ENCODE results near the gene TAF4. TPM values are rescaled to one million over a fixed set of nuclear protein-coding genes. Genes with fewer than 3 reads are reported as not detected.
A peak's percentile ranks its signal among the peaks of the same experiment; 100 is the strongest.
"Not testable (repeated sequence)": the region's sequence is repeated elsewhere in the genome, so short reads cannot be mapped to it uniquely, and the experiment has no call there.

Gene TAF4
- total and polyA plus RNA-seq, 3 experiments from 2014 or later, result 1.4 to 21.0 (median 20.5) TPM

- H3K9me3 ChIP-seq (ENCODE audit: low read length), result no peaks in the 10 kb centered on the region
- Mint-ChIP-seq H3K27ac (no peak overlapping the region), H3K4me3 (no peak overlapping the region), H3K36me3 (peaks cover 0 to 6% (median 5%) of the 10 kb centered on the region in 3 donors), H3K27me3 (peaks cover 2 to 16% of the 10 kb centered on the region in 2 donors), H3K4me1 (no peaks in the 10 kb centered on the region), H3K9me3 (peaks cover 0 to 3% (median 2%) of the 10 kb centered on the region in 5 donors)
- DNase-seq, result no peak
- H3K27me3 ChIP-seq (ENCODE audit: insufficient read depth, low read length, poor library complexity, severe bottlenecking), result peaks cover 3% of the 10 kb centered on the region
- H3K36me3 ChIP-seq (ENCODE audit: insufficient read depth, low read length), result no peaks in the 10 kb centered on the region
- H3K4me3 ChIP-seq (ENCODE audit: low read length), result no peak overlapping the region
- no peak overlapping the region for H3K27ac ChIP-seq (ENCODE audit: low read depth, low read length)
- no peaks in the 10 kb centered on the region for H3K4me1 ChIP-seq (ENCODE audit: insufficient read depth, low read length)
- ChIA-PET CTCF (no interaction called here), POLR2A (no interaction called here)
Observed at GRCh38 chr20:62087227-62087626, 21.5 kb upstream of the TAF4 start.

- Histone ChIP-seq H3K9me3 (ENCODE audit: low read length) (no peaks in the 10 kb centered on the region), H3K27me3 (ENCODE audit: insufficient read depth, low read length, poor library complexity, severe bottlenecking) (peaks cover 3% of the 10 kb centered on the region), H3K4me1 (ENCODE audit: insufficient read depth, low read length) (no peaks in the 10 kb centered on the region), H3K36me3 (ENCODE audit: insufficient read depth, low read length) (no peaks in the 10 kb centered on the region), H3K27ac (ENCODE audit: low read depth, low read length) (no peak overlapping the region), H3K4me3 (ENCODE audit: low read length) (no peak overlapping the region)
- DNase-seq, result no peak
- ChIA-PET POLR2A (no interaction called here), CTCF (no interaction called here)
- peaks cover 5 to 16% of the 10 kb centered on the region in 2 donors for H3K27me3 Mint-ChIP-seq
- H3K9me3 Mint-ChIP-seq, result peaks cover 0 to 2% (median 0%) of the 10 kb centered on the region in 5 donors
- H3K27ac Mint-ChIP-seq, result no peak overlapping the region
- peaks cover 0 to 3% (median 2%) of the 10 kb centered on the region in 3 donors for H3K36me3 Mint-ChIP-seq
- H3K4me1 Mint-ChIP-seq, result no peaks in the 10 kb centered on the region
- H3K4me3 Mint-ChIP-seq, result no peak overlapping the region
Observed at GRCh38 chr20:62085206-62085605, 19.5 kb upstream of the TAF4 start.

- H3K4me1 ChIP-seq (ENCODE audit: insufficient read depth, low read length); CTCF ChIA-PET; H3K36me3 Mint-ChIP-seq; H3K4me1 Mint-ChIP-seq; H3K27me3 ChIP-seq (ENCODE audit: insufficient read depth, low read length, poor library complexity, severe bottlenecking); DNase-seq; H3K9me3 ChIP-seq (ENCODE audit: low read length); H3K9me3 Mint-ChIP-seq; H3K27ac ChIP-seq (ENCODE audit: low read depth, low read length); H3K4me3 Mint-ChIP-seq; POLR2A ChIA-PET; H3K27ac Mint-ChIP-seq; H3K36me3 ChIP-seq (ENCODE audit: insufficient read depth, low read length); H3K4me3 ChIP-seq (ENCODE audit: low read length): not testable (repeated sequence)
- H3K27me3 Mint-ChIP-seq, result peaks cover 5 to 16% of the 10 kb centered on the region in 2 donors
Observed at GRCh38 chr20:62084224-62084623, 18.5 kb upstream of the TAF4 start.

GRCh38 chr20:62083312-62083711, 17.6 kb upstream of the TAF4 start:
- no peaks in the 10 kb centered on the region for H3K4me1 ChIP-seq (ENCODE audit: insufficient read depth, low read length)
- no peak overlapping the region for H3K4me3 ChIP-seq (ENCODE audit: low read length)
- Mint-ChIP-seq H3K36me3 (peaks cover 0 to 3% (median 2%) of the 10 kb centered on the region in 3 donors), H3K9me3 (peaks cover 0 to 8% (median 3%) of the 10 kb centered on the region in 5 donors), H3K4me1 (no peaks in the 10 kb centered on the region), H3K27me3 (peaks cover 5 to 20% of the 10 kb centered on the region in 2 donors), H3K4me3 (no peak overlapping the region), H3K27ac (peak overlapping the region in 1 of 8 donors; percentile 2)
- no peaks in the 10 kb centered on the region for H3K9me3 ChIP-seq (ENCODE audit: low read length)
- H3K36me3 ChIP-seq (ENCODE audit: insufficient read depth, low read length), result no peaks in the 10 kb centered on the region
- POLR2A ChIA-PET, result no interaction called here
- no peak overlapping the region for H3K27ac ChIP-seq (ENCODE audit: low read depth, low read length)
- no peak for DNase-seq
- CTCF ChIA-PET, result no interaction called here
- peaks cover 3% of the 10 kb centered on the region for H3K27me3 ChIP-seq (ENCODE audit: insufficient read depth, low read length, poor library complexity, severe bottlenecking)

- H3K36me3 Mint-ChIP-seq, result peaks cover 2 to 14% (median 4%) of the 10 kb centered on the region in 3 donors
- H3K27me3 Mint-ChIP-seq, result peaks cover 14 to 24% of the 10 kb centered on the region in 2 donors
- peaks cover 3% of the 10 kb centered on the region for H3K27me3 ChIP-seq (ENCODE audit: insufficient read depth, low read length, poor library complexity, severe bottlenecking)
Observed at GRCh38 chr20:62080249-62080990, 14.7 kb upstream of the TAF4 start.

GRCh38 chr20:62079166-62079565, 13.5 kb upstream of the TAF4 start:
- no peak overlapping the region for H3K4me3 ChIP-seq (ENCODE audit: low read length)
- no peak overlapping the region for H3K4me3 Mint-ChIP-seq
- DNase-seq, result no peak
- POLR2A ChIA-PET, result no interaction called here
- H3K27me3 Mint-ChIP-seq, result peaks cover 14 to 17% of the 10 kb centered on the region in 2 donors
- peaks cover 10 to 29% (median 19%) of the 10 kb centered on the region in 5 donors for H3K9me3 Mint-ChIP-seq
- H3K27ac ChIP-seq (ENCODE audit: low read depth, low read length), result no peak overlapping the region
- CTCF ChIA-PET, result no interaction called here
- H3K27me3 ChIP-seq (ENCODE audit: insufficient read depth, low read length, poor library complexity, severe bottlenecking), result peaks cover 3% of the 10 kb centered on the region
- no peaks in the 10 kb centered on the region for H3K9me3 ChIP-seq (ENCODE audit: low read length)
- no peaks in the 10 kb centered on the region for H3K4me1 Mint-ChIP-seq
- no peaks in the 10 kb centered on the region for H3K36me3 ChIP-seq (ENCODE audit: insufficient read depth, low read length)
- no peak overlapping the region for H3K27ac Mint-ChIP-seq
- H3K36me3 Mint-ChIP-seq, result peaks cover 4 to 21% (median 4%) of the 10 kb centered on the region in 3 donors
- H3K4me1 ChIP-seq (ENCODE audit: insufficient read depth, low read length), result no peaks in the 10 kb centered on the region

More at GRCh38 chr20:62080249-62080990, 14.7 kb upstream of the TAF4 start:
- no peak for DNase-seq
- Mint-ChIP-seq H3K9me3 (peaks cover 6 to 23% (median 10%) of the 10 kb centered on the region in 5 donors), H3K27ac (no peak overlapping the region), H3K4me3 (no peak overlapping the region), H3K4me1 (no peaks in the 10 kb centered on the region)
- no peaks in the 10 kb centered on the region for H3K36me3 ChIP-seq (ENCODE audit: insufficient read depth, low read length)
- POLR2A ChIA-PET, result no interaction called here
- no peaks in the 10 kb centered on the region for H3K9me3 ChIP-seq (ENCODE audit: low read length)
- no peaks in the 10 kb centered on the region for H3K4me1 ChIP-seq (ENCODE audit: insufficient read depth, low read length)
- H3K4me3 ChIP-seq (ENCODE audit: low read length), result no peak overlapping the region
- no peak overlapping the region for H3K27ac ChIP-seq (ENCODE audit: low read depth, low read length)
- CTCF ChIA-PET, result no interaction called here

- Mint-ChIP-seq H3K4me1 (no peaks in the 10 kb centered on the region), H3K9me3 (peaks cover 19 to 36% (median 31%) of the 10 kb centered on the region in 5 donors), H3K4me3 (no peak overlapping the region), H3K27ac (no peak overlapping the region), H3K36me3 (peaks cover 2 to 32% (median 4%) of the 10 kb centered on the region in 3 donors), H3K27me3 (peaks cover 10 to 13% of the 10 kb centered on the region in 2 donors)
- Histone ChIP-seq H3K4me1 (ENCODE audit: insufficient read depth, low read length) (peaks cover 3% of the 10 kb centered on the region), H3K4me3 (ENCODE audit: low read length) (no peak overlapping the region), H3K36me3 (ENCODE audit: insufficient read depth, low read length) (no peaks in the 10 kb centered on the region), H3K27me3 (ENCODE audit: insufficient read depth, low read length, poor library complexity, severe bottlenecking) (no peaks in the 10 kb centered on the region), H3K9me3 (ENCODE audit: low read length) (no peaks in the 10 kb centered on the region), H3K27ac (ENCODE audit: low read depth, low read length) (no peak overlapping the region)
- no peak for DNase-seq
- CTCF ChIA-PET, result interaction anchor here (1.3 kb wide), 1 partner anchor 68 kb away, joined by 3 read pairs; no protein-coding TSS in a partner anchor
- POLR2A ChIA-PET, result no interaction called here
Observed at GRCh38 chr20:62073323-62073722, 7.6 kb upstream of the TAF4 start.

GRCh38 chr20:62071669-62072430, 6.2 kb upstream of the TAF4 start:
- H3K27me3 ChIP-seq (ENCODE audit: insufficient read depth, low read length, poor library complexity, severe bottlenecking); H3K27me3 Mint-ChIP-seq; POLR2A ChIA-PET; H3K9me3 ChIP-seq (ENCODE audit: low read length); DNase-seq; H3K27ac Mint-ChIP-seq; H3K36me3 ChIP-seq (ENCODE audit: insufficient read depth, low read length); H3K4me3 ChIP-seq (ENCODE audit: low read length); H3K27ac ChIP-seq (ENCODE audit: low read depth, low read length): not testable (repeated sequence)
- peaks cover 18% of the 10 kb centered on the region for H3K4me1 ChIP-seq (ENCODE audit: insufficient read depth, low read length)
- H3K4me3 Mint-ChIP-seq, result peak overlapping the region in 1 of 7 donors; percentile 13
- H3K4me1 Mint-ChIP-seq, result peaks cover 12 to 15% (median 14%) of the 10 kb centered on the region in 3 donors
- CTCF ChIA-PET, result interaction anchor here (1.3 kb wide), 1 partner anchor 69 kb away, joined by 3 read pairs; no protein-coding TSS in a partner anchor
- H3K9me3 Mint-ChIP-seq, result peaks cover 19 to 31% (median 28%) of the 10 kb centered on the region in 5 donors
- H3K36me3 Mint-ChIP-seq, result peaks cover 2 to 26% (median 4%) of the 10 kb centered on the region in 3 donors

Data from CD8-positive, alpha-beta memory T cell (primary cell).